CD4-positive, alpha-beta T cell (primary cell): ENCODE measurements around the gene ZNF774. TPM values are rescaled to one million over a fixed set of nuclear protein-coding genes. Genes with fewer than 3 reads are reported as not detected.

ENCODE experiments used
- ATAC-seq: fragments of 200-7000 bp; cut with Tn5 transposase; one replicate; pipeline ENCODE4 v1.10.0; 2022; ENCODE audit warnings: mild to moderate bottlenecking; ENCODE audit not compliant: poor library complexity
- CTCF ChIA-PET: fragments of 350-600 bp; sonication (Branson Sonifier 250); formaldehyde crosslinking; loops from one replicate; lab custom pipeline; 2021; ENCODE audit warnings: antibody characterized with exemption, inconsistent platforms; lab: Charles Lee
- POLR2A ChIA-PET: fragments of 350-600 bp; sonication (Branson Sonifier 250); formaldehyde crosslinking; loops from one replicate; lab custom pipeline; 2021; ENCODE audit warnings: antibody characterized with exemption, inconsistent platforms; lab: Charles Lee
- DNase-seq, 14 experiments: peaks; one replicate each; pipeline ENCODE4 v3.0.0-alpha.2; 2013 to 2020; ENCODE audit warnings: mixed read lengths in 2 of 14
- H3K27ac ChIP-seq, 2 donors: one replicate each; pipeline versions ENCODE4 v1.5.1 to v1.7.0; 2013; ENCODE audit warnings: low read length in 2 of 2, low read depth in 1 of 2, mild to moderate bottlenecking in 1 of 2
- H3K27me3 ChIP-seq, 2 experiments: 1 replicate in 1 of 2; 2 replicates in 1 of 2; pipeline versions ENCODE4 v1.6.1 to v1.7.0; 2013; ENCODE audit warnings: low read length in 2 of 2, control low read depth in 1 of 2, mild to moderate bottlenecking in 1 of 2, moderate library complexity in 1 of 2; ENCODE audit not compliant: insufficient read depth in 2 of 2, control insufficient read depth in 1 of 2
- H3K36me3 ChIP-seq: one replicate; pipeline ENCODE4 v1.6.1; 2013; ENCODE audit warnings: low read length, control low read depth; ENCODE audit not compliant: insufficient read depth
- H3K4me1 ChIP-seq: one replicate; pipeline ENCODE4 v1.6.1; 2013; ENCODE audit warnings: low read length, control low read depth; ENCODE audit not compliant: insufficient read depth
- H3K4me3 ChIP-seq: one replicate; pipeline ENCODE4 v1.5.1; 2013; ENCODE audit warnings: mild to moderate bottlenecking, low read length, moderate library complexity
- H3K9me3 ChIP-seq, 2 experiments: 1 replicate in 1 of 2; 2 replicates in 1 of 2; pipeline versions ENCODE4 v1.6.1 to v1.7.0; 2013; ENCODE audit warnings: low read length in 2 of 2, mild to moderate bottlenecking in 2 of 2, control low read depth in 1 of 2, moderate library complexity in 1 of 2; ENCODE audit not compliant: control insufficient read depth in 1 of 2, insufficient read depth in 1 of 2
- H3K27ac Mint-ChIP-seq: one replicate; pipeline ENCODE4 v1.8.0; 2020; ENCODE audit warnings: mixed read lengths
- H3K27me3 Mint-ChIP-seq: one replicate; pipeline ENCODE4 v1.8.0; 2021; ENCODE audit warnings: mixed read lengths
- H3K36me3 Mint-ChIP-seq: one replicate; pipeline ENCODE4 v1.8.0; 2021; ENCODE audit warnings: low read depth, mixed read lengths
- H3K4me1 Mint-ChIP-seq: one replicate; pipeline ENCODE4 v1.8.0; 2021; ENCODE audit warnings: low read depth, mixed read lengths
- H3K4me3 Mint-ChIP-seq: one replicate; pipeline ENCODE4 v1.8.0; 2020; ENCODE audit warnings: mild to moderate bottlenecking, mixed read lengths
- H3K9me3 Mint-ChIP-seq: one replicate; pipeline ENCODE4 v1.8.0; 2020; ENCODE audit warnings: mixed read lengths
- intact Hi-C, 2 experiments: fragments of 100-400 bp; cut with DNase I in 1 of 2; cut with micrococcal nuclease in 1 of 2; formaldehyde crosslinking; loops; one replicate each; pipeline versions ENCODE4 v1.15.1 to v1.9.0; 2023 to 2025; cut with DNase I, micrococcal nuclease
- total RNA-seq, 174 experiments: library from RNA in 2 of 174; stranded (reverse) in 2 of 174; gene quantifications; one replicate each; pipeline ENCODE4 v1.2.3 and lab custom pipeline; 2021 to 2026
- TF ChIP-seq, protein P1 (sequence below): fragments of 200-600 bp; IDR thresholded peaks from one replicate; pipeline ENCODE4 v1.8.0; 2022; ENCODE audit warnings: antibody characterized with exemption, mild to moderate bottlenecking

ZNF774 gene
- total RNA-seq, 2 experiments from 2014 or later: 0.20 to 1.1 TPM

DNA sequence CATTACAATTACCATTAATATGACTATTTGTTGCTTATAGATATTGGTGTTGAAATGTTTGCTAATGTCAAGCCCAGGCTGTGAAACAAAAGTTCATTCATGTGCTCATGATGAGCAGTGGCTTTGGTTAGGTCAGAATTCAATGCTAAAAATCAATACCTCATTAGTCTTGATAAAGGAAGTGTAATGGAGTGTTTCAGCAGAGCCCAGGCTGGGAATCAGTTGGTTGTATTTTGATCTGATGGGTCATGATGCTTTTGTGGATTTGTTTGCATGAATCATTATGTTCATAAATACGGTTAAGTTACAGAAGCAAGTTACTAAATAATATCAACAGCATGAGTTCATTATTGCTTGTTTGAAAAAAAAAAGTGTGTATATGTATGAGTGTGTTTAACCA lies 13.6 kb upstream of the ZNF774 start:
- TF ChIP-seq, protein P1, sequence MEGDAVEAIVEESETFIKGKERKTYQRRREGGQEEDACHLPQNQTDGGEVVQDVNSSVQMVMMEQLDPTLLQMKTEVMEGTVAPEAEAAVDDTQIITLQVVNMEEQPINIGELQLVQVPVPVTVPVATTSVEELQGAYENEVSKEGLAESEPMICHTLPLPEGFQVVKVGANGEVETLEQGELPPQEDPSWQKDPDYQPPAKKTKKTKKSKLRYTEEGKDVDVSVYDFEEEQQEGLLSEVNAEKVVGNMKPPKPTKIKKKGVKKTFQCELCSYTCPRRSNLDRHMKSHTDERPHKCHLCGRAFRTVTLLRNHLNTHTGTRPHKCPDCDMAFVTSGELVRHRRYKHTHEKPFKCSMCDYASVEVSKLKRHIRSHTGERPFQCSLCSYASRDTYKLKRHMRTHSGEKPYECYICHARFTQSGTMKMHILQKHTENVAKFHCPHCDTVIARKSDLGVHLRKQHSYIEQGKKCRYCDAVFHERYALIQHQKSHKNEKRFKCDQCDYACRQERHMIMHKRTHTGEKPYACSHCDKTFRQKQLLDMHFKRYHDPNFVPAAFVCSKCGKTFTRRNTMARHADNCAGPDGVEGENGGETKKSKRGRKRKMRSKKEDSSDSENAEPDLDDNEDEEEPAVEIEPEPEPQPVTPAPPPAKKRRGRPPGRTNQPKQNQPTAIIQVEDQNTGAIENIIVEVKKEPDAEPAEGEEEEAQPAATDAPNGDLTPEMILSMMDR: no peak
- CTCF ChIA-PET: no interaction called here
- intact Hi-C loops: no loop called here
- Histone ChIP-seq H3K9me3 (no peaks in the 10 kb centered on the region), H3K4me1 (peaks cover 20% of the 10 kb centered on the region), H3K27ac (no peak overlapping the region), H3K36me3 (no peaks in the 10 kb centered on the region), H3K4me3 (no peak overlapping the region), H3K27me3 (no peaks in the 10 kb centered on the region)
- POLR2A ChIA-PET: no interaction called here
- Mint-ChIP-seq H3K4me3 (no peak overlapping the region), H3K27me3 (no peaks in the 10 kb centered on the region), H3K27ac (no peak overlapping the region), H3K9me3 (no peaks in the 10 kb centered on the region), H3K36me3 (no peaks in the 10 kb centered on the region), H3K4me1 (peaks cover 31% of the 10 kb centered on the region)
- DNase-seq (no peak), ATAC-seq (no peak)

DNA sequence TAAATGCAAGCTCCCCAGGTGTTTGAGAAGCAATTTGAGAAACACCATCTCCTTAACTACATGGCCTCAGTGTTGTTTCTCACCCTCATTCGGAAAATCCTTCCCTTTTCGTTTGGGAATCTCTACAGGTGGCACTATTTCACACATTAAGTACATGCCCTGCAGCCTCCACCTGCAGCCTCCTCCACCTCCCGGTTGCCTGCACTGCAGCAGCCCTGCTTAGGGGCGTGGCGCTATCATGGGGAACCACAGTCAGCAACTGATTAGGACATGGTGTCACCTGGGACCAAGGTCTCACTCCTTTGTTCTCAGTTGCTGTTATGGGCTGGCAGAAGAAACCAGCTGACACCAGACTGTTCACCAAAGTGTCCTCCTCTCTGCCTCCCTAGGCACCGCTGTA lies 11.7 kb upstream of the ZNF774 start:
- H3K9me3 Mint-ChIP-seq: no peaks in the 10 kb centered on the region
- H3K27me3 ChIP-seq: no peaks in the 10 kb centered on the region
- no peak overlapping the region for H3K4me3 Mint-ChIP-seq
- H3K27ac Mint-ChIP-seq: no peak overlapping the region
- H3K9me3 ChIP-seq: no peaks in the 10 kb centered on the region
- no peaks in the 10 kb centered on the region for H3K27me3 Mint-ChIP-seq
- peaks cover 32% of the 10 kb centered on the region for H3K4me1 Mint-ChIP-seq
- H3K36me3 Mint-ChIP-seq: no peaks in the 10 kb centered on the region
- CTCF ChIA-PET: interaction anchor here (0.7 kb wide), 1 partner anchor 22 kb away, joined by 3 read pairs; no protein-coding TSS in a partner anchor
- ATAC-seq: no peak
- TF ChIP-seq, protein P1: no peak
- H3K27ac ChIP-seq: no peak overlapping the region
- POLR2A ChIA-PET: no interaction called here
- H3K36me3 ChIP-seq: no peaks in the 10 kb centered on the region
- no peak overlapping the region for H3K4me3 ChIP-seq
- peaks cover 20% of the 10 kb centered on the region for H3K4me1 ChIP-seq
- intact Hi-C loops: no loop called here
- DNase-seq: no peak

DNA sequence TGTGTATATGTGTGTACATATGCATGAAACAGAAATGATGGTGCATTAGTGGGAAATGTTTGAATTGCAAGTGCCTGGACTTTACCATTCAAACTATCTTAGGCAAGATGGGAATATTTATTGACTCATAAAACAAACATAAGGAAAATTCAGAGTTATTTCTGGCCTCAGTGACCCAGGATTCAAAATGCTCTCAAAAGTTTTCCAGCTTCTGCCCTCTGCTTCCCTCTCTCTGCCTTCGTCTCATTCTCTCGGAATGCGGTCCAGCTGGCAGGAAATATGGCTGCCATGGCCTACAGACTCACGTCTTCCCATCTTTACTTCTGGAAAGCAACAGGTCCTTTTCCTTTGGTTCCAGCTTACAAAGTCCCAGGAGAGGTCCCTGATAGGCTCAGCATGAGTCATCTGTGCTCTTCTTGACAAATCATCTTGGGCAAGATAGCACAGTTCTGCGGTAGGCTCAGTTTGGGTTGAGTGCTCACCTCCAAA lies 8.7 kb upstream of the ZNF774 start:
- no peaks in the 10 kb centered on the region for H3K9me3 Mint-ChIP-seq
- no peaks in the 10 kb centered on the region for H3K27me3 Mint-ChIP-seq
- Histone ChIP-seq H3K4me1 (peaks cover 12% of the 10 kb centered on the region), H3K4me3 (no peak overlapping the region), H3K9me3 (no peaks in the 10 kb centered on the region), H3K27ac (no peak overlapping the region), H3K27me3 (no peaks in the 10 kb centered on the region), H3K36me3 (no peaks in the 10 kb centered on the region)
- H3K36me3 Mint-ChIP-seq: no peaks in the 10 kb centered on the region
- H3K4me1 Mint-ChIP-seq: peaks cover 19% of the 10 kb centered on the region
- intact Hi-C loops: no loop called here
- ChIA-PET POLR2A (no interaction called here), CTCF (no interaction called here)
- ATAC-seq (no peak), DNase-seq (no peak)
- no peak overlapping the region for H3K4me3 Mint-ChIP-seq
- H3K27ac Mint-ChIP-seq: no peak overlapping the region
- TF ChIP-seq, protein P1: no peak
